Choroid plexus epithelial cell (primary cell): ENCODE data around the gene CYB561D1.
A peak's percentile ranks its signal among the peaks of the same experiment; 100 is the strongest.

ENCODE experiments used
- DNase-seq: peaks from one replicate; pipeline ENCODE4 v3.0.0-alpha.2; 2010; ENCODE audit warnings: low read depth
- H3K4me3 ChIP-seq: 2 replicates; pipeline ENCODE4 v1.5.1; 2011; ENCODE audit warnings: low read depth, mild to moderate bottlenecking, control low read depth, low read length, moderate library complexity
- CTCF ChIP-seq: conservative IDR thresholded peaks from 2 replicates; pipeline ENCODE4 v1.5.1; 2011; ENCODE audit warnings: low read depth, mild to moderate bottlenecking, control low read depth, inconsistent platforms, low read length, moderate library complexity

The CYB561D1 gene

GRCh38 chr1:109481646-109482045 lies 12.2 kb upstream of the CYB561D1 start:
- DNase-seq = no peak
- H3K4me3 ChIP-seq = no peak overlapping the region
- TF ChIP-seq CTCF = no peak

GRCh38 chr1:109482242-109482641 lies 11.7 kb upstream of the CYB561D1 start:
- no peak for DNase-seq
- no peak for TF ChIP-seq CTCF
- no peak overlapping the region for H3K4me3 ChIP-seq

GRCh38 chr1:109482791-109483671 lies 10.9 kb upstream of the CYB561D1 start:
- H3K4me3 ChIP-seq = peak overlapping the region; percentile 64
- DNase-seq = no peak
- TF ChIP-seq CTCF = no peak

GRCh38 chr1:109483672-109484518 lies 10.0 kb upstream of the CYB561D1 start, which contains the start of gene ATXN7L2:
Gene ATXN7L2, plus strand, starts transcription at chr1:109483905. Its CDS starts 49 bp downstream, at chr1:109483954.
- DNase-seq = peak; percentile 95
- peak within 1 kb of the TSS; percentile 79 for H3K4me3 ChIP-seq
- no peak for TF ChIP-seq CTCF

GRCh38 chr1:109484519-109484975 lies 9.3 kb upstream of the CYB561D1 start:
- peak overlapping the region; percentile 79 for H3K4me3 ChIP-seq
- TF ChIP-seq CTCF = no peak
- no peak for DNase-seq

GRCh38 chr1:109485001-109485400 lies 8.9 kb upstream of the CYB561D1 start:
- DNase-seq = no peak
- TF ChIP-seq CTCF = no peak
- H3K4me3 ChIP-seq = no peak overlapping the region
